HG03280 (cell line): ENCODE measurements around the gene RHBDL1.

Experiments
- ATAC-seq: cut with Tn5 transposase; IDR thresholded peaks from one replicate; pipeline ENCODE4 v1.9.1; 2021; ENCODE audit warnings: mild to moderate bottlenecking, moderate library complexity; ENCODE audit not compliant: unreplicated experiment

Gene RHBDL1

DNA sequence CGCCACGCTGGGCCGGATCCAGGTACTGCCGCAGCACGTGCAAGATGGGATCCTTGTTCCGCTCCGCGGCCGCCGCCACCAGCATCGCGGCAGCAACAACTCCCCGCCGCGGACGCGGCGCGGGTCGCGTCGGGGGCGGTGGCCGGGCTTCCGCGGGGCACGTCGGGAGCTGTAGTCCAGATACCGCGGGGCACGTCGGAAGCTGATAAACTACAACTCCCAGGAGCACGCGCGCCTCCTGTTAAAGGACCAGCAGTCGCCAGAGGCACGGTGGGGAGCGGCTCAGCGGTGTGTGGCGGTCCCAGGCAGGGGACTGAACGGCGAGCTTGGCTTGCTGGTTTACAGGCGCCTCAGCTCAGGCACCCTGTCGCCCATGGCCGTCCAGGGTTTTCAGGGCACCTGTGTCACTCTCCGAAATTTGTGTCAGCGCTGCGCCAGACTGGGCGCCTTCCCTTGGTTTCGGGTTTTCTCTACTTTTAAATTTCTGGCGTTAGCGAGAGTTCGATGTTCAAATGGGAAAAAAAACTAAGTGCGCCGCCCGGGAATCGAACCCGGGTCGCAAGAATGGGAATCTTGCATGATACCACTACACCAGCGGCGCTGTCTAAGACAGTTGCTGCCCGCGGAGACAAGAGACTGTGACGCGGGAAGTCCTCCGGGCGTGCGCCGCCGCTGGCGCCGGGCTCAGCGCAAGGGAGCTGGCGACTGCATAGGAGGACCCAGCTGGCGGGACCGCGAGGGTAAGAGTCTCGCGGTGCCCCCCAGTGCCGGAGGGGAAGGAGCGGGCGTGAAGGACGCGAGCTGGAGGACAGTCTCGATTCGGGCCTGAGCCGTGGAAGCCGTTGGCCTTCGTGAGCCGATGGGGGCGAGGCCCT is 39.0 kb upstream of the RHBDL1 start, which contains the start of gene METTL26:
Gene METTL26, minus strand, starts transcription at position 100 of the 875 bp plus-strand sequence. Its CDS starts 15 bp downstream, at position 85.
- ATAC-seq: peak; percentile 66

- no peak for ATAC-seq
These were observed 38.1 kb upstream of the RHBDL1 start for GRCh38 chr16:637081-638018.

DNA sequence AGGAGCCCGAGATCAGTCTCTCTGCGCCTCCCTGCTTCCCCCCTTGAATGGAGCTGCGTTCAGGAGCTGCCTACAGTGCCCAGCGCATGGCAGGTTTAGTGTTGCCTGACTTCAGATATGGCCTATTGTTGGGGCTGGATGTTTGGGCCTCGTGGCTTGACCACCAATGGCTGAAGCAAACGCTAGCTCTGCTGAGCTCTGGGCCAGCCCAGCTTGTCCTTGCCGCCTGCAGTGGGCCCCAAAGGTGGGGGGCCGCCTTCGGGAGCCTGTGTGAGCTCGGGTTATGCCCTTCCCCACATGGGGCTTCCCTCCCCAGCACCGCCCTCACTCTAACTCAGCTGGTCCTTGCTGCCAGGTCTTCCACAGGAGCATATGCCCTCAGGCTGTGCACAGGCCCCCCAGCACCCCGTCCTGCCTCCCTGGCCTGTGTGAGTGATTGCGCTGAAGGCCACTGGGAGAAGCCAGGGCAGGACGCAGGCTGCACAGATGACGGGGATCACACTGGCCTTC is 37.4 kb upstream of the RHBDL1 start:
- ATAC-seq: no peak

DNA sequence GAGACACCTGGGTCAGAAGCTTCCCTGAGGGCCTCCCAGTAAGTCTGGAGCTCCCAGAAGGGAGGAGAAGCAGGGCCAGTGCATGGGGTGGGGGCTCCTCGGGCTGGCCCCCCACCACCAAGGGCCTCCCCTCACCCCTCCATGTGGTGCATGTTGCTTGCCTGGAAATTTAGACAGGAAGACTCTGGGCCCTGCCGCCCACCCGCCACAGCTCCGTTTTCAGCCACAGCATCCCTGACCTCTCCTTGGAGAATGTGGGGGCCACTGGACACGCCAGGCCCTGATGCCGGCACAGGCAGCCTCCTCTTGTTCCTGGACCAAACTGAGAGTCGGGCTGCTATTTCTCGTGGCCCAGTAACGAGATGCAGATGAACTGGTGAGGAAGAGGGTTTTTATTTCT is 36.6 kb upstream of the RHBDL1 start:
- ATAC-seq: no peak

GRCh38 chr16:640614-641013 is 34.9 kb upstream of the RHBDL1 start:
- no peak for ATAC-seq

DNA sequence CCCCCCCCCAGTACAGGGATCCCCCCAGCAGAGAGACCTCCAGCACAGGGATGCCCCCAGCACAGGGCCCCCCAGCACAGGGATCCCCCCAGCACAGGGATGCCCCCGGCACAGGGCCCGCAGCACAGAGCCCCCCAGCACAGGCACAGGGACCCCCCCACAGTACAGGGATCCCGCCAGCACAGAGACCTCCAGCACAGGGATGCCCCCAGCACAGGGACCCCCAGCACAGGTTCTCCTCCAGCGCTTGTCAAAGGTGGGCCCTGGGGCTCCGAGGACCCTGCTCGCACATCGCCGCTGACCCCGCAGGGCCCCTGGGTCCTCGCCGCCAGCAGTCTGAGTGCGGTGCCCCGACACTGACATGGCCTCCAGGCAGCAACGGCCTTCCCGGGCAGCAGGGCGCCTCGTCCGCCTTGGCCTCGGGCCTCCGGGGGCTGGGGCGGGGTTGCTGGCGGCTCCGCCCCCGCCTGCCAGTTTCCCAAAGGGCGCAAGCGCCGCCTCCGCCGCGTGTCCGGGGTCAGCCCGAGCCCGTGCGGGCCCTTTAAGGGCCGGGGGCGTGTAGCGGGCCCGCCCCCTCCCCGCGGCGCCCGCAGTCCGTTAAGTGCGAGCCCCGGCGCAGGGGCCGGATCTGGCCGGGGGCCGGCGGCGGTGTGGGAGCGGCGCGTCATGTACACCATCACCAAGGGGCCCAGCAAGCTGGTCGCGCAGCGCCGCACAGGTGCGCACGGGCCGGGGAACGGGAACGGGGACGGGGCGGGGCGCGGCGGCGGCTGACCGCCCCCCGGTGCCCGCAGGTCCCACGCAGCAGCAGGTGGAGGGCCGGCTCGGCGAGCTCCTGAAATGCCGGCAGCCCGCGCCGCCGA is 33.9 kb upstream of the RHBDL1 start, which contains the start of gene MCRIP2:
Gene MCRIP2, plus strand, starts transcription at position 503 of the 863 bp plus-strand sequence. Its CDS starts 164 bp downstream, at position 667.
- peak; percentile 45 for ATAC-seq

- peak; percentile 39 for ATAC-seq
These were observed 33.1 kb upstream of the RHBDL1 start for GRCh38 chr16:642189-643049.

GRCh38 chr16:643050-643368 is 32.5 kb upstream of the RHBDL1 start:
- no peak for ATAC-seq

- no peak for ATAC-seq
These were observed 30.9 kb upstream of the RHBDL1 start for GRCh38 chr16:644556-644955.

DNA sequence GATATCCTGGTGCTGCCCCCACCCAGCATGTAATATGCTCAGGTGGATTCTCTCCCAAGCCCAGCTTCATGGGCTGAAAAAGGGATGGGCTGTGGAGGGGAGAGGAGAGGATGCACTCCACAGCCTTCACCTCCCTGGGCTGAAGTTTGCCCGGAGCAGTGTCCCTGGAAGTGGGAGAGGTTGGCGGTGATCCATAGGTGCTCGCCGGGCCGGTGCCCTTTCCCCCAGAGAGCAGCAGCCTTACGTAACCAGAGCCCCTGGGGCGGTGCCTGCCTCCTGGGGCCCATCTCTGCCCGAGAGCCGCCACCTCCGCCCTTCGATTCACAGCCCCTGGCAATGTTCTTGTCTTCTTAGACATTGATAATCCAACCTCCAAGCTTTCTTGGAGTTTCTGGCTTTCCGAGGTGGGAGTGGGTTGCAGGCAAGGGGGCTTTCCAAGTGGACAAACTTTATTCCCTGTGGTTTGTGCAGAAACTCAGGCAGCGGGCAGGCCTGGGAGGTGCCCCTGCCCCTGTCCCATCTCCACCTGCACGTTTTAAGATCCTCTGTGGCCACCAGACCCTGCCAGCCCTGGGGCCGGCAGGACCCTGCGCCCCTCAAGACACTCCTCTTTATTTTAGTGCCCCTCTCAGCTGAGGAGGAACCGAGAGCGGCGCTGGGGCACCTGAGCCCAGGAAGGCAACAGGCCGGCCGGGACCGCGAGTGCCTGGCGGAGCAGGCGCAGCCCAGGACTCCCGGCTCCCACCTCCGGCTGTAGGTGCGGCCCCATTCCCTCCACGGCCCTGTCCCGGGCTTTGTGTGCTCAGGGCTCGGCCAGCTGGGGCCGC is 29.4 kb upstream of the RHBDL1 start:
- ATAC-seq: no peak

- no peak for ATAC-seq
These were observed 28.7 kb upstream of the RHBDL1 start for GRCh38 chr16:646679-647172.

GRCh38 chr16:647173-647902 is 28.1 kb upstream of the RHBDL1 start:
- ATAC-seq: no peak

GRCh38 chr16:648071-648780 is 27.2 kb upstream of the RHBDL1 start:
- no peak for ATAC-seq

DNA sequence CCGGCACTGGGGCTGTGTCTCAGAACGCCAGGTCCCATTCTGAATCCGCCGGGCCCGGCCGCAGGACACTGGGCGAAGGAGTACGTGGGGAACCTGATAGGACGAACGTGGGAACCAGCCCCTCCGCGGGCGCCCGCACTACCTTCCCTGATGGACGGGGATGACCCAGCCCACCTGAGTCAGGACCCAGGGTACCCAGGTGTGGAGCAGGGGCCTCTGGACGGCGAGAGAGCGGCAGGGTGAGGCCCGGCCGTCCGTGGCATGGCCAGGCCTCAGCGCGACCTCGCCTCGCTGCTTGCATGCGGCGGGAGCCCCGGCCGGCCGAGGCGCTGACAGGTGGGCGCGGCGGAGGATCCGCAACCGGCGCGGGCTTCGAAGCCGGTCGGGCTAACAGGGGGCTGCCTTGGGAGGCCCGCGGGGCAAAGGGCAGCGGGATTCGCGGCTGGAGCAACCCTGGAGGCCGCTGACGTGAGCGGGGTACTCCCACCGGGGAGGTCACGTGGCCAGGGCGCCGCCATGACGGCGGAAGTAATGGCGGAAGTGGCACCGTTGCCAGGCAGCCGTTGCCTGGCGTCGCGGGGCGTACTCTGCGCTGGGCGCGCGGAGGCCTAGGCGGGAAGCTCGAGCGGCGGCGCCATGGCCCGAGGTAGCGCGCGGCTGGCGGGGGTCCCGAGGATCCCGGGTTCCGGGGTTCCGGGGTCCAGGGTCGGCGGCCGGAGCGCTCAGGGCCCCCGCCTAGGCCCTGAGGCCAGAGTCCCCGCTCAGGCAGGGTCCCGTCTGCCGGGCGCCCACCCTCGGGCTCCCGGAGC is 26.5 kb upstream of the RHBDL1 start, which contains the start of gene WDR90:
Gene WDR90, plus strand, starts transcription at position 585 of the 809 bp plus-strand sequence. Its CDS starts 52 bp downstream, at position 637.
- peak; percentile 84 for ATAC-seq

DNA sequence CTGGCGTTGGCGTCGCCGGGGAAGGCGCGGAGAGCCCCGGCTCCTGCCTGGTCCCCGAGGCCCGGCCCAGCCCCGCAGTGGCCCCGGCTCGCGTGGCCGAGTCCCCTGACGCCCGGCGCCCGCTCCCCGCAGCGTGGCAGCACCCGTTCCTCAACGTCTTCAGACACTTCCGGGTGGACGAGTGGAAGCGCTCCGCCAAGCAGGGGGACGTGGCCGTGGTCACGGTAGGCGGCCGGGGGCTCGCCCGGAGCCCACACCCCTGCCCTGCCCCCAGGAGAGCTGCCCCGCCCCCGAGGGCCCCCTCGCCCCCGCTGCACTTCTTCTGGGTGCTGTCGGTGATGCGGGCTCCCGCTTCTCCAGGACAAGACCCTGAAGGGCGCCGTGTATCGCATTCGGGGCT is 25.8 kb upstream of the RHBDL1 start:
- ATAC-seq: peak; percentile 16

DNA sequence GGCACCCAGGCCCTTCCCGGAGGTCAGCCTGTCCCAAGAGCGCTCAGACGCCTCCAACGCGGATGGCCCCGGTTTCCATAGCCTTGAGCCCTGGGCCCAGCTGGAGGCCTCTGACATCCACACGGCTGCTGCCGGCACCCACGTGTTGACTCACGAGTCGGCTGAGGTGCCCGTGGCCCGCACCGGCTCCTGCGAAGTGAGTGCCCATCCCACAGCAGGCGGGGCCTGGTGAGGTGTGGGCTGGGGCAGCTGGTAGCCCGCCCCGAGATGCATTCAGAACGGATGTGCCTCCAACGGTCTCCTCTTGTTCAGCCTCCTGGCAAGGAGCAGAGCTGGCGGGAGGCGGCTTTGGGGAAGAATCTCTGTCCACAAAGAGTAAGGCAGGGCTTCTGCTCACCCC is 23.6 kb upstream of the RHBDL1 start:
- no peak for ATAC-seq
